ENCODE results near the gene RSPH6A. TPM values are rescaled to one million over a fixed set of nuclear protein-coding genes. Genes with fewer than 3 reads are reported as not detected.

Gene RSPH6A
- total RNA-seq, 4 donors from 2014 or later, result 0.24 TPM; not detected in 3

DNA sequence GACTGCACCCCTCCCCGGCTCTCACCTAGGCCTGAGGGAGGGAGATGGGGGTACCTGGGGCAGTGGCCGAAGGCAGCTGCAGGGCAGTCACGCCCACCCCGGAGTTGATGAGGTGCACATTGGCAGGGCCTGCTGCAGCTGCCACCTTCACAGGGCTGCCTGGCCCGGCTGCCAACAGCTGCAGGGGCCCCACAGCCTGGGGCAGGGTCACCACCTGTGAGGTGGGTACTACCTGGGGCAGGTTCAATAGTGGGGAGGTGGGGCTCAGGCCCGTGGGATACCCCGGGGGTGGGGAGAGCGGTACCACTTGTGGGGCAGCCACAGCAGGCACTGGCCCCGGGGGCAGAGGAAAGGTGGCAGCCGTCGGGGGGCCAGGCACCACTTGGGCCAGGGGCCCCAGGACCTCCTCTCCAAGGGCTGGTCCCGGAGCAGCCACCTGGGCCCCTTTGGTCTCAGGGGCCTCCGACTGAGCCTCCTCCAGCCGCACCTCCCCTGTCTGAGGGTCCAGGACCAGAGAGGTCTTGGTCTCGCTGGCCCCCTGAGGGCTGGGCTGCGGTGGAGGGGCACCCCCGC, 48.7 kb downstream of the RSPH6A start:
- TF ChIP-seq, protein P1, sequence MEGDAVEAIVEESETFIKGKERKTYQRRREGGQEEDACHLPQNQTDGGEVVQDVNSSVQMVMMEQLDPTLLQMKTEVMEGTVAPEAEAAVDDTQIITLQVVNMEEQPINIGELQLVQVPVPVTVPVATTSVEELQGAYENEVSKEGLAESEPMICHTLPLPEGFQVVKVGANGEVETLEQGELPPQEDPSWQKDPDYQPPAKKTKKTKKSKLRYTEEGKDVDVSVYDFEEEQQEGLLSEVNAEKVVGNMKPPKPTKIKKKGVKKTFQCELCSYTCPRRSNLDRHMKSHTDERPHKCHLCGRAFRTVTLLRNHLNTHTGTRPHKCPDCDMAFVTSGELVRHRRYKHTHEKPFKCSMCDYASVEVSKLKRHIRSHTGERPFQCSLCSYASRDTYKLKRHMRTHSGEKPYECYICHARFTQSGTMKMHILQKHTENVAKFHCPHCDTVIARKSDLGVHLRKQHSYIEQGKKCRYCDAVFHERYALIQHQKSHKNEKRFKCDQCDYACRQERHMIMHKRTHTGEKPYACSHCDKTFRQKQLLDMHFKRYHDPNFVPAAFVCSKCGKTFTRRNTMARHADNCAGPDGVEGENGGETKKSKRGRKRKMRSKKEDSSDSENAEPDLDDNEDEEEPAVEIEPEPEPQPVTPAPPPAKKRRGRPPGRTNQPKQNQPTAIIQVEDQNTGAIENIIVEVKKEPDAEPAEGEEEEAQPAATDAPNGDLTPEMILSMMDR (IDR thresholded peaks at IDR 0.05), result no peak
- DNase-seq (ENCODE audit: low spot score) (no peak), ATAC-seq (ENCODE audit: low FRiP score) (no peak)

DNA sequence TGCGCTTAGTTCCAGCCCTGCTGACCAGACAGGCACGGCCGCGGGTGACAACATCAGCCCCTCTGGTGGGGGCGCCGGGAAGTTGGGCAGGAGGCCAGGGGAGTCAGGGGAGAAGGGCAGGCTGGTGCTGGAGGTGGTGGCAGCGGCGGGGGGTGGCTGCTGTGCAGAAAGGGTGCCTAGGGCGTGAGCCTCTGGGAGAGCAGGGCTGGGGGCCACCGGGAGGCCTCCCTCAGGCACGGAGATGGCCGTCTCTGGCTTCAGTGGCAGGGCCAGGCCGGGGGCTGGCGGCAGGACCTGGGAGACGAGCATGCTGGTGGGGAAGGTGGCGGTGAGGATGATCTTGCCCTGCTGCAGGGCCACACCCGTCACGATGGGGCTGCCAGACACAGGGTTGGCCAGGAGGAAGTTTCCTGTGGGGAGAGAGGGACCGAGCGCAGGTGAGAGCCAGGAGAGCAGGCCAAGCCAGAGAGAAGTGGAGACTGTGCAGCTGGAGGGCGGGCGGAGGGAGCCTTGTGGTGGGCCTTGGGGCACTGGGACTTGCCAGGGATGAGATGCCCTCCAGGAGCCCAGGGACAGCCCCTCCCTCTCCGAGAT, 49.3 kb downstream of the RSPH6A start:
- TF ChIP-seq, protein P1 (IDR thresholded peaks at IDR 0.05), result no peak
- DNase-seq (ENCODE audit: low spot score) (no peak), ATAC-seq (ENCODE audit: low FRiP score) (no peak)

DNA sequence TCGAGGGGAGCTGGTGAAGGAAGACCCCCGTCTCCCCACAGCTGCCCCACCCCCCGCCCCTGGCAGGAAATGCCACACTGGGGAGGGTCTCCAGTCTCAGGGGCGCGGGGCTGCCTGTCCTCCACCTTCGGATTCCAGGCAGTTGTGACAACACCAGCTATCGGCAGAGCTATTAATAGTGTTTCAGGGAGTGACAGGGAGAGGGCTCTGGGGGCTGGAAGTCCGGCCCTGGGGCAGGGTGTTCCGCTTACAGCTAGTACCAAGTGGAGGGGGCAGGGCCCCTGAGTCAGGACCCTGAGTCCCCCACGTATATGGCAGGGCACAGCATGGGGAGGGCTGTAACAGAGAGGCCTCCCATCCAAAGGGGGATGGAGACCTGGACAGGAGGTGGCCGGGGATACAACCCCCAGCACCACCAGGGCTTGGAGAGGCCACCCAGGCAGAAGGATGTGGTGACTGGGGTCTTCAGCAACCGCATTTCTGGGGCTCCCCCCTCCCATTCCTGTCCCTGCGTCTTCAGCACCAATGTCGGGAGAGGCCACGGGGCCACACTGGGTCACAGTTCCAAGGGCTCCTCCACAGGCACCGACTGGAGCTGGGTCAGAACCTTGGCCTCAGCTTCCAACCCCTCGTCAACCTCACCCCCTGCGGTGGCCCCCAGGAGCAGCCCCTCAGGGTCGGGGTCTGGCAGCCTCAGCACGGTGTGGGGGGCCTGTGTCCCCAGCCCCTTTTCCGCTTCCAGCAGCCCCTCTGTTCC, 50.0 kb downstream of the RSPH6A start:
- no peak for DNase-seq (ENCODE audit: low spot score)
- ATAC-seq (ENCODE audit: low FRiP score), result no peak
- TF ChIP-seq, protein P1 (IDR thresholded peaks at IDR 0.05), result no peak

DNA sequence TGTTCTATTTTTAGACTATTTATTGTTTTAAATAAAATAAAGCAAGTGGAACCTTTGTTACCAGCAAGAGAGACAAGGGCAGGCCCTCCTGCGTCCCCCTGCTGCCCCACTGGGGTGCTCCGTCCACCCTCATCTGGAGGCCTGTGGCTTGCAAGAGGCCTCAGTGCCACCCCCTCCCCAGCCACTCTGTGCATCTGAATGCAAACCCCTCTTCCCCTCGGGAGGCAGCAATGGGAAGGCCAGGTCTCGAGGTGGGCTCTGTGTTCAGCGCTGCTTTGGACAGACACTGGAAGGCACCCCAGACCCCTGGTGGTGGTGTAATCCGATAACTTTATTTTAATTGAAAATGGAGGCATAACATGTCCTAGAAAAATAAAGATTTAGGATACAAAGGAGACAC, 50.6 kb downstream of the RSPH6A start:
- DNase-seq (ENCODE audit: low spot score) (no peak), ATAC-seq (ENCODE audit: low FRiP score) (no peak)
- TF ChIP-seq, protein P1 (IDR thresholded peaks at IDR 0.05), result no peak

DNA sequence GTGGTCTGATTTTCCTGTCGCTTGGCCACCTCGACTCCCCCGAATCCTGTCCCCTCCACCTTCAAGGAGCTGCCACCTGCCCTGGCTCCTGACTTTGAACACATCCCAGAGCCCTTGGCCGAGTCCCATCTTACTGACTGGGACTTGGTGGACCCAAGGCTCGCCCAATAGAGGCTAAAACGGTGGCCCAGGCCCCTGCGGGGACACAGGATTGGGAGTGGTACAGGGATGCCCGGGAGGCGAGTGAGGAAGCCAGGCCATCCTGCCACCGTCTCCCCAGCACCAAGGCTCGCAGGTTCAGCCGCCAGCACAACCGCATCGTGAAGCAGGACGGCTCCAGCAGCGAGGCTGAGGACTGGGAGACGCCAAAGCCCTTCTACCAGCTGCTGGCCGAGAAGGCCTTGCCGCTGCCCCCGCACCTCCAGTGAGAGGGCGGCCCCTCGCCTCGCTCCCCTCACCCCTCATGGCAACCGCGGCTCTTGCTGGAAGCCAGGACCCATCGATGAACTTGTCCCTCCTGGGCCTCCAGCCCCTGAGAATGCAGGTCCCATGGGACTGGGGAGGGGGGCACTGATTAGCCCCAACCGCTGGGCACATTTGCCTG, 51.3 kb downstream of the RSPH6A start:
- ATAC-seq (ENCODE audit: low FRiP score) (no peak), DNase-seq (ENCODE audit: low spot score) (no peak)
- TF ChIP-seq, protein P1 (IDR thresholded peaks at IDR 0.05), result no peak

DNA sequence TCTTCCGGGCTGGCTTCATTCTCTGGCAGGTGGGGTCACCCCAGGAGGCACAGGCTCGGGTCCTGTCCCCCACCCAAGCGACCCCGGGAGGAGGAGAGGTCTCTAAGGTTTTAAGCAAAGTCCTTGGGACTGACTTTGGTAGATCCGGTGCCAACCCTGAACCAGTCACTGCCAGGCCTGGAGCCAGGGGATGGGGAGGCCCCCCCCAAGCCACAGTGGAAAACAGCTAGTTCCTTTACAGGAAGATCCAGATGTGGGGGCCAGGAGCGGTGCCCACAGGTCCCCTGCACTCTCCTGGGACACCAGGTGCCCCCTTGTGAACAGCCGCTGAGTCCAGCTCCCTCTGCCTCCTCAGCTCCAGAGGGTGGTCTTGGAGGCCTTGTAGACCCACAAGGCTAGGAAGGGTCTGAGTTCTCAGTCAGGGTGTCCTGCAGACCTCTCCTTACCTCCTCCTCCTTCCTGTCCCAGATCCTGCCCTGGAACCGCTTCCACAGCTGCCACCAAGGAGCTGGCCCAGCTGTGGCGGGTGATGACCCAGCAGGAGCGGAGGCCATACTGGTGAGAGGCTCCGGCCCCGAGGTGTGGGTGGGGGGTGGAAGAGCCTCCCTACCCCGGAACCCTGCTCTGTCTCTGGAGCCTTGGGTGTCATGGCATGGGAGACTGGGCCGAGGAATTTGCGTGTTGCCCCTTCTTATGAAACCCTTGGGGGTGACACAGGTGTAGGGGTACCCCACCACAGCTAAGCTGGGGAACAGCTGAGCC, 52.1 kb downstream of the RSPH6A start:
- ATAC-seq (ENCODE audit: low FRiP score) (no peak), DNase-seq (ENCODE audit: low spot score) (no peak)
- TF ChIP-seq, protein P1 (IDR thresholded peaks at IDR 0.05), result no peak
